Measurements from ENCODE around the gene GHSR. TPM values are rescaled to one million over a fixed set of nuclear protein-coding genes. Genes with fewer than 3 reads are reported as not detected.

The GHSR gene
- total RNA-seq, 2 experiments from 2014 or later, result not detected

DNA sequence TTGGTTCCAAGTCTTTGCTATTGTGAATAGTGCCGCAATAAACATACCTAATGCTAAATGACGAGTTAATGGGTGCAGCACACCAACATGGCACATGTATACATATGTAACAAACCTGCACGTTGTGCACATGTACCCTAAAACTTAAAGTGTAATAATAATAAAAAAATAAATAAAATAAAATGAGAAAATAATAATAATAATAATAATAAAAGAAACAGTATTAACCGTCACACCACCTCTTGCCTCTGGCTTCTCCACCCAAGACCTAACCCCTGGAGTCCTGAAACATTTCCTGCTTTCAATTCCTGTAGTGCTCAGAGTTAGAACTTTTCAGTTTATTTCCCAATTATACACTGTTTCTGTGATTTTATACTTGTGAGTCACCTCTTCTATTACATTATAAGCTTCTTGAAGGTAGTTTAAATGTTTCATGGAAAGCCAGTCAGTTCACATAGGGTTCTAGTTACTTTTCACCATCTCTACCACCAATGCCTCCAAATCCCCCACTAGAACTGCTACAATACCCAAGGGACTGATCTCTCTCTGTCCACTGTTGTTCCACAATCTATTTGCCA is 18.4 kb upstream of the GHSR start:
- no TSS peak for BruUV-seq (replicated peaks)
- CTCF ChIA-PET (ENCODE audit: unreplicated experiment), result no interaction called here
- Histone ChIP-seq H3K9me2 (ENCODE audit: insufficient read depth, low read length) (no peaks in the 10 kb centered on the region), H3K4me2 (ENCODE audit: low read length) (no peak overlapping the region), H3K9me3 (ENCODE audit: low read length) (no peaks in the 10 kb centered on the region), H2AFZ (ENCODE audit: low read length) (no peak overlapping the region), H3K79me2 (ENCODE audit: insufficient read depth, low read depth, low read length) (no peaks in the 10 kb centered on the region), H3K36me3 (ENCODE audit: insufficient read depth, low read length) (no peaks in the 10 kb centered on the region), H3K4me3 (ENCODE audit: low read depth, low read length, poor library complexity, severe bottlenecking) (no peak overlapping the region), H4K20me1 (ENCODE audit: insufficient read depth, low read length) (no peaks in the 10 kb centered on the region), H3K27ac (ENCODE audit: low read depth, low read length, poor library complexity, severe bottlenecking) (no peak overlapping the region), H3K4me1 (ENCODE audit: insufficient read depth, low read length, poor library complexity, severe bottlenecking) (no peaks in the 10 kb centered on the region)
- intact Hi-C loops (cut with micrococcal nuclease; ENCODE audit: unreplicated experiment), result no loop called here
- POLR2A ChIA-PET, result interaction anchor here (0.6 to 0.7 kb wide), 2 partner anchors 12 to 69 kb away, joined by 3 read pairs; no protein-coding TSS in a partner anchor
- TF ChIP-seq CTCF (conservative IDR thresholded peaks at IDR 0.05; ENCODE audit: low read length) (no peak), EZH2phosphoT487 (IDR thresholded peaks at IDR 0.05; ENCODE audit: borderline replicate concordance, low read depth, low read length) (no peak)
- no peak for DNase-seq (ENCODE audit: low spot score)

DNA sequence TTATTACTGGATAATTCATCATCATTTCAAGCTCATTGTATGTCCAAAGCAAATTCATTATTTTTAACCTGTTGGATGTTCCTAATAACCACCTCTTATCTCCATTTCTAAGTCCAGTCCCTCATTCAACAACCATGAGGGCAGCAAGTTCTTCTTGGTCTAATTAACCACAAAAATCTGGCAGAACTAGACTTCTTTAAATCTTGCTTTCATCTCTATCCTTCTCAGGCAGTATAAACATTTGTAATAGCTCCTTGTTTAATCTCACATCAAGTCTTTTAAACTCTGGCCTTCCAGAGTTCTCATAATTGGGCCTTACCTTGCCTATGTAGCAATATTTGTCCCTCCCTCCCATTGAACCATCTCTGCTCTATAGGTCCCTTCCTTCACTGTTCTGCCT is 17.0 kb upstream of the GHSR start:
- no peaks in the 10 kb centered on the region for H3K4me1 ChIP-seq (ENCODE audit: insufficient read depth, low read length, poor library complexity, severe bottlenecking)
- no peaks in the 10 kb centered on the region for H4K20me1 ChIP-seq (ENCODE audit: insufficient read depth, low read length)
- H3K9me3 ChIP-seq (ENCODE audit: low read length), result no peaks in the 10 kb centered on the region
- no peaks in the 10 kb centered on the region for H3K79me2 ChIP-seq (ENCODE audit: insufficient read depth, low read depth, low read length)
- TF ChIP-seq CTCF (conservative IDR thresholded peaks at IDR 0.05; ENCODE audit: low read length), result no peak
- no peak for TF ChIP-seq EZH2phosphoT487 (IDR thresholded peaks at IDR 0.05; ENCODE audit: borderline replicate concordance, low read depth, low read length)
- ChIA-PET POLR2A (interaction anchor here (0.6 kb wide), 1 partner anchor 1918 kb away, joined by 4 read pairs; no protein-coding TSS in a partner anchor), CTCF (ENCODE audit: unreplicated experiment) (no interaction called here)
- no peak overlapping the region for H3K4me3 ChIP-seq (ENCODE audit: low read depth, low read length, poor library complexity, severe bottlenecking)
- no TSS peak for BruUV-seq (replicated peaks)
- no peak overlapping the region for H2AFZ ChIP-seq (ENCODE audit: low read length)
- intact Hi-C loops (cut with micrococcal nuclease; ENCODE audit: unreplicated experiment), result no loop called here
- DNase-seq (ENCODE audit: low spot score), result no peak
- H3K36me3 ChIP-seq (ENCODE audit: insufficient read depth, low read length), result no peaks in the 10 kb centered on the region
- no peak overlapping the region for H3K4me2 ChIP-seq (ENCODE audit: low read length)
- no peak overlapping the region for H3K27ac ChIP-seq (ENCODE audit: low read depth, low read length, poor library complexity, severe bottlenecking)
- H3K9me2 ChIP-seq (ENCODE audit: insufficient read depth, low read length), result no peaks in the 10 kb centered on the region

GRCh38 chr3:172464306-172464705 is 16.1 kb upstream of the GHSR start:
- BruUV-seq (replicated peaks), result no TSS peak
- H2AFZ ChIP-seq (ENCODE audit: low read length), result no peak overlapping the region
- H3K4me3 ChIP-seq (ENCODE audit: low read depth, low read length, poor library complexity, severe bottlenecking), result no peak overlapping the region
- DNase-seq (ENCODE audit: low spot score), result no peak
- no peak overlapping the region for H3K4me2 ChIP-seq (ENCODE audit: low read length)
- H3K9me3 ChIP-seq (ENCODE audit: low read length), result no peaks in the 10 kb centered on the region
- H3K36me3 ChIP-seq (ENCODE audit: insufficient read depth, low read length), result no peaks in the 10 kb centered on the region
- H4K20me1 ChIP-seq (ENCODE audit: insufficient read depth, low read length), result no peaks in the 10 kb centered on the region
- no peak for TF ChIP-seq EZH2phosphoT487 (IDR thresholded peaks at IDR 0.05; ENCODE audit: borderline replicate concordance, low read depth, low read length)
- no peak for TF ChIP-seq CTCF (conservative IDR thresholded peaks at IDR 0.05; ENCODE audit: low read length)
- H3K27ac ChIP-seq (ENCODE audit: low read depth, low read length, poor library complexity, severe bottlenecking), result no peak overlapping the region
- H3K9me2 ChIP-seq (ENCODE audit: insufficient read depth, low read length), result no peaks in the 10 kb centered on the region
- H3K79me2 ChIP-seq (ENCODE audit: insufficient read depth, low read depth, low read length), result no peaks in the 10 kb centered on the region
- ChIA-PET CTCF (ENCODE audit: unreplicated experiment) (no interaction called here), POLR2A (interaction anchor here (0.6 kb wide), 1 partner anchor 1596 kb away, joined by 5 read pairs; no protein-coding TSS in a partner anchor)
- no peaks in the 10 kb centered on the region for H3K4me1 ChIP-seq (ENCODE audit: insufficient read depth, low read length, poor library complexity, severe bottlenecking)
- intact Hi-C loops (cut with micrococcal nuclease; ENCODE audit: unreplicated experiment), result no loop called here

All from OCI-LY7 (cell line).